NOMO-1 treated with DMSO at 0.1 percent for 48 hours (cell line): ENCODE results near the gene ABI3BP.

ENCODE experiments used
- DNase-seq: peaks from one replicate; lab custom pipeline; 2025; ENCODE audit not compliant: unreplicated experiment; lab: John Stamatoyannopoulos, UW

Gene ABI3BP

DNA sequence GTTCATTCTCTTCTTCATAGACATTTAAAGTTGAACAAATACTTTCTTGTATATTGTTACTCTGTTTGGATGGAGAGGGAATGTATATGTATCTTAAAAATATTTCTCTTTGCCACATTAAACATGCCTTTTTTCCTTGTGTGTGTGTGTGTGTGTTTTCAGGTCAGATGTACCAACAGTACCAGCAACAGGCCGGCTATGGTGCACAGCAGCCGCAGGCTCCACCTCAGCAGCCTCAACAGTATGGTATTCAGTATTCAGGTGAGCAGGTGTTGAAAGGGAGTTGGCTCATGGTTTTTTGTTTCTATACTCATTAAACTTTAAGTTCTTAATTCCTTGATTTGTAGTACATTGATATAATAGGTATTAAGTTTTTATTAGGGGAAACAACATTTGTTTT, 248.6 kb downstream of the ABI3BP start:
- no peak for DNase-seq

DNA sequence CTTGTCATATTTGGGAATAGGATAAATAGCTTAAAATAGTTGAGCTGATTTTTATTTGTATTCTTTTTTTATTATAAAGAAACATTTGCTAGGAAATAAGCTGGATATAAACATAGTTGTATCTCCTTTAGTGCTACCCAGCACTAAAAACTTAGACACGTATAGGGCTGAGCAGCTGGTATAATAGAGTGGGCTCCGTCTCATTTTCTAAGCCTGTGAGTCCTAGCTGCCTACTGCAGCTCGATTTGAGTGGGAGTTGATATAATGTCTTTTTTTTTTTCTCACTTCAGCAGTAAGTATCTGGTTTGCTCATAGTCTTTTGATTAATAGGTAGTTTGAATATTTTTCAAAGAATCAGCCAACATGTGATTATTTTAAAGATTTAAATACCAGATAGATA, 249.7 kb downstream of the ABI3BP start:
- DNase-seq: no peak

DNA sequence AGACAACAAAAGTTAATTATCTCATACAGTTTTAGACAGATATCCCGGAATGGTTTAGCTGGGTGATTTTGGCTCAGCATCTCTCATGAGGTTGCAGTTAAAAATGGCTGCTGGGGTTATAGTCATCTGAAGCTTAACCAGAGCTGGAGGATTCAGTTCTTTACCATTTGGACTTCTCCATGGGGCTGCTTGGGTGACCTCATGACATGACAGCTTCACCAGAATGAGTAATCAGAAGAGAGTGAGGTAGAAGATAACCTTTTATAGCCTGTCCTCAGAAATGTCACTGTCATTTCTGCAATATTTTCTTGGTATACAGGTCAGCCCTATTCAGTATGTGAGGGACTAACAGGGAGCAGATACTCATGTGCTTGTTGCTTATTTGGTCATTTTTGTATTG, 253.0 kb downstream of the ABI3BP start:
- DNase-seq: no peak

DNA sequence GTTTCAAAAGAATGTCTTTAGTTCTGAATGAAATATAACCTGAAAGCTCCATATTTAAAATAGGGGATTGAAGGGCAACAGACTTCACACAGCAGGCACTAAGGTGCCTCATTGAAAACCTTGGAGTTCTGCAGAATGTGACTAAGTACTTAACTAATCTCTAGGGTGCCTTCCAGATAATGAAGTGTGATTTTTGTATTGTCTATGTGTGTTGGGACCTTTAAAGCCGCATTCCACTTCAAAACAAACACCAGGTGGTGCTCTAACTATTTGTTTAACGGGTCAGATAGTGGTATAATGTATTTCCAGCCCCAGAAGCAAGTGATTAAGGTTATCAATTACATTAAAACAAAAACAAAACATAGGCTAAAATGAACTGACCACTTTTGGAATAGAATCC, 255.9 kb downstream of the ABI3BP start:
- no peak for DNase-seq

DNA sequence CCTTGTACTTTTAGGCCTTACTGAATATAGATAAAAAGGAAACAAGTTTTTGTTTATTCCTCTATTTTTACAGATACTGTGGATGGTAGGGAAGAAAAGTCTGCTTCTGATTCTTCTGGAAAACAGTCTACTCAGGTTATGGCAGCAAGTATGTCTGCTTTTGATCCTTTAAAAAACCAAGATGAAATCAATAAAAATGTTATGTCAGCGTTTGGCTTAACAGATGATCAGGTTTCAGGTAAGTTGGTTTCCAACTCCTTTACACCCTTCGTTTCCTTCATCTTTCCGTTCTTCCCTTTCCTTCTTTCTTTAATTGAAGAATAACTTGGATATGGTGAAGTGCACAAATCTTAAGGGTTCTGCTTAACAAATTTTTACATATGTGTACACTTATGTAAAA, 260.8 kb downstream of the ABI3BP start:
- no peak for DNase-seq

DNA sequence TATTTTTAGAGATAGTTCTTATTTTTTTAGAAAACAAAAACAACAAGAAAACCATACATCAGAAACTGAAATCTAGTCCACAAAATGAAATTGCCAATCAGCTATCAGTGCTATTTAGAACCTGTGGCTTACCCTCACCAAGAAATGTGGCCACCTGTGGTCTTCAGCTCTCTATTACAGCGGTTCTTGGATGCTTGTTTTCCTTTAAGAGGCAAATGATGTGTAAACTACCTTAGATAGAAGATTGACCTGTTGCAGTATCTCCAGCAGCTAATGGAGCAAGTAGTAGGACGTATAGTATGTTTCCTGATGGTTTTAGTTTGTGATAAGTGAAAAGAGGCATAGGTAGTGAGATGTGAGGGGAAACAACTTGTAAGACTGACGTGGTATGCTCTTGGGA, 262.7 kb downstream of the ABI3BP start:
- no peak for DNase-seq

DNA sequence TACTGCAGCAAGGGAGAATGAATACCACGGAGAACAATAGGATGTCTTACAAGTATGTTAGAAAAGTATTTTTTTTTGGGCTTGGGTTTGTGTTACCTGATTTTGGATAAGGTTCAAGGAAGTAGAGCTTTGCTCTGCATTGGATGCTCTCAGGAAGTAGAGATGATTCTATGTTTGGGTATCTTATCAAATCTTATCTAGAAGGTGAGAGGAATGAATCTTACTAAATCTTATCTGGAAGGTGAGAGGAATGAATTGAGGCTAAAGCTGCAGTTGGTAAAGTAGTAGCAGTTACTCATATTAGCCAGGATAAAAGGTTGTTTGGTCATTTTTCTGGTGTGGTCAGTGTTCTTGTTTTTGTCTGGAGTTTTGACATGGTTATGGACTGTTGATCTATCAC, 266.5 kb downstream of the ABI3BP start:
- no peak for DNase-seq

DNA sequence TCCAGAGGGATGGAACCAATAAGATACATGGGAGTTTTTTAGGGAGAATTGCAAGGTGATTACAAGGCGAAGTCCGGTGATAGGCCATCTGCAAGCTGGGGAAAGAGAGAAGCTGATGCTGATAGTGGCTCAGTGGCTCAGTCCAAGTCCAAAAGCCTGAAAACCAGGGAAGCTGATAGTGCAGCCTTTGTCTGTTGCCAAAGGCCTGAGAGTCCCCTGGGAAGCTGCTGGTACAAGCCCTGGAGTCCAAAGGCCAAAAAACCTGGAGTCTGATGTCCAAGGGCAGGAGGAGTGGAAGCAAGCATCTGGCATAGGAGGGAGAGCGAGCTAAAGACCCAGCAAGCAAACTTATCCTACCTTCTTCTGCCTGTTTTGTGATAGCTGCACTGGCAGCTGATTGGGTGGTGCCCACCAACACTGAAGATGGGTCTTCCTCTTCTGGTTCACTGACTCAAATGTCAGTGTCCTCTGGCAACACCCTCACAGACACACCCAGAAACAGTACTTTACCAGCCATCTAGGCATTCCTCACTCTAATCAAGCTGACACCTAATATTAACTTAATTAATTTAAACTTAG, 267.2 kb downstream of the ABI3BP start:
- no peak for DNase-seq

DNA sequence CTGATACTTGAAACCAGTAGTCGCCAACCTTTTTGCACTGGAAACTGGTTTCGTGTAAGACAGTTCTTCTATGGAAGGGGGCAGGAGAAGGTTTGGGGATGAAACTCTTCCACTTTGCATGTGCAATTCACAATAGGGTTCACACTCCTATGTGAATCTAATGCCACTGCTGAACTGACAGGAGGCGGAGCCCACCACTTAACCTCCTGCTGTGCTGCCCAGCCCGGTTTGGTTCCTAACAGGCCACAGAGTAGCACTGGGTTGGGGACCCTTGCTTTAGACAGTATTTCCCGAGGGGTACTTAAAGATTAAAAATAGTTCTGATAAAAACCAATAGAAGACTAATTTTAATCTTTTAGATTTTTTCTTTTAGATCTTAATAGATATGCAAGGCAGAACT, 272.8 kb downstream of the ABI3BP start:
- no peak for DNase-seq

DNA sequence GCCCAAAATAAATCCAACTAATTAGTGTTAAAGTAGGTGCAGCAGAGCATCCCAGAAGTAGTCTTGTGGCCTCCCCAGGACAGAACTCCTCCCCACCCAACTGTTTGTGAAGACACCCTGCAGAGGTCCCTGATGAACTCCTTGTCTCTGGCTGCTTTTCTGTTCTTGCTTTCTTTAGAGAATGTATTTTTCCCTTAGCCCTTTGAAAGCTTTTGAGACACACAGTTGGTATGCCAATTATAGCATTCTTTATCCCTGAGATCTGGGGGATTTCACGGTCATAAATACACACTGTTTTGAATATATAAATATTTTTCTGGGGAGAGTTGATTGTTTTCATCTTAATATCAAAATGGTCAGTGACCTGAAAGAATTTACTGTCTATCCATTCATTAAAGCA, 274.1 kb downstream of the ABI3BP start:
- DNase-seq: no peak

DNA sequence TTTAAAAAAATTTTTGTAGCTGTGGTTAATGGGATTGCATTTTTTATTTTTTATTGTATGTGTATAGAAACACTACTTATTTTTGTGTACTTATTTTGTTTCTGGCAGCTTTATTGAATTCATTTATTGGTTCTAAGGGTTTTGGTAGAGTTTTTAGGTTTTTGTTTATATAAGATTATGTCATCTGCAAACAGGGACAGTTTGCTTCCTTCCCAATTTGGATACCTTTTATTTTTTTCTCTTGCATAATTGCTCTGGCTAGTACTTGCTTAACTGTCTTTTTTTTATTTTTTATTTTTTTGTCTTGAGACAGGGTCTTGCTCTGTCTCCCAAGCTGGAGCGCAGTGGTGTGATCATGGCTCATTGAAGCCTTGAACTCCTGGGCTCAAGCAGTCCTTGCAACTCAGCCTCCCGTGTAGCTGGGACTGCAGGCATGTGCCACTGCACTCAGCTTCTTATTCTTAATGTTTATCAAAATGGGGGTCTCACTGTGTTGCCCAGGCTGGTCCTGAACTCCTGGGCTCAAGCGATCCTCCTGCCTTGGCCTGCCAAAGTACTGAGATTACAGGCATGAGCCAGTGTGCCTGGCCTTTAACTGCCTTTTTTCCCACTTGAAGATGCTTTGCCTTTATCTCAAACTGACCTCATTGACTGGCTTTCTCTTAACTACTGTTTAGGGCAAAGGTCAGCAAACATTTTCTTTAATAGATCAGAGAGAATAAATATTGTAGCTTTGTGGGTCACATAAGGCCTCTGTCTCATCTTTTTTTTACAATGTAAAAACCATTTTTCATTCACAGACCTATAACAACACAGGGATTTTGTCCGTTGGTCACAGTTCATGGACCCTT, 275.4 kb downstream of the ABI3BP start:
- DNase-seq: no peak

DNA sequence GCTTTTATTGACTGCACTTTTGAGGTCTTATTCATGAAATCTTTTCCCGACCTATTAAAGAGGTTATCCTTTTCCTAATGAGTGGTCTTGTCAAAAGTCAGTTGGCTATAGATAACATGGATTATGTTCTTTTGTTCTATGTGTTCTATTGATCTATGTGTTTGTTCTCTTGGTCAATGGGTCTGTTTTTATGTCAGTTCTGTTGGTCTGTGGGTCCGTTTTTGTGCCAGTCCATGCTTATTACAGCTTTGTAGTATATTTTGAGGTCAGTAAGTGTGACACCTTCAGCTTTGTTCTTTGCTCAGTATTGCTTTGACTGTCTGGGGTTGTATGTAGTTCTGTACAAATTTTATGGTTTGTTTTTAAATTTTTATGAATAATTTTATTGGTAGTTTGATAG, 276.2 kb downstream of the ABI3BP start:
- DNase-seq: no peak

DNA sequence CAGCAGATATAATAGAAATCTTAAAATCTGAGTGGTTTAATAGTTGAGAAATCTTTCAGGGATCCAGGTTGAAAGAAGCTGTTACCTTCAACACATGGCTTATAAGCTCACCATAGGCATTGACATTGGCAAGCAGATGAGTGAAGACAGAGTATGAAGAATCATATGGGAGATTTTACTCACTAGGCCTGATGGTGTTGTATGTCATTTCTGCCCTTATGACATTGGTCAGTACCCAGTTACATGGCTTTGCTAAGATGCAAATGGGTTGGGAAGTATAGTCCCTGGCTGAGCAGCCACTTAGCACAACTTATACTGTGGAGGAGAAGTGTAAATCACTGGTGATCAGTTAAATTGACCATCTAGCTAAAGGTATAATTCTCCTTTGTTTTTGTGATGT, 278.0 kb downstream of the ABI3BP start:
- no peak for DNase-seq

DNA sequence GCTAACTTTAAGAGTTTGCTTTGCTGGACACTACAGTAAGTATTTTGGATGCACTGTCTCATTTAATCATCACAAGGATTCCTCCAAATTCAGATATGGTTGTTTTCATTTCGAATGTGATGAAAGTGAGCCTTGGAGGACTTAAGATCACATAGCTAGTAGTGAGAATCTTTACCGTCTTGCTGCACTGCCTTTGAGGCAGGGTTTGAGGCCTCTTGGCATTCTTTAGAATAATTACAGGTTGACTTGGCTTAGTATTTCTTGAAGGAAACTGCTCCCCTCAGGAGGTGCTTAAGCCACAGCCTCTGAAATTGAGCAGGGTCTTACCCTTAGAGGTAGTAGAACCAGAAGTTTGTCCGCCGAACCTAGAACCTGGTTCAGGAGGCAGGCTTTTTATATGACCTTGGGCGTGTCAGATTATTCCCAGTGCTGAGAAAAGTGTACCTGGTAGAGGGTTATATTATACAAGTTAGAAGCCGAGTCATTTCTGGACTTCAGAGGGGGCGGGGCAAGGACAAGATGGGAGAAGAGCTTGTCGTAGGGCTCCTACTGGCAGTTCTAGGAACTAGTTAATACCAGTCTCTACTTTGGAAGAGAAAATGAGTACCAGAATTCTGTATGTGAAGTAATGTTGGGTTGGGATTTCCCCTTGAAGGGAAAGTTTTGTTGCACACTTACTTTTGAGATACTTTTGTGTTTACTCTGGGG, 282.8 kb downstream of the ABI3BP start:
- peak; percentile 81 for DNase-seq

DNA sequence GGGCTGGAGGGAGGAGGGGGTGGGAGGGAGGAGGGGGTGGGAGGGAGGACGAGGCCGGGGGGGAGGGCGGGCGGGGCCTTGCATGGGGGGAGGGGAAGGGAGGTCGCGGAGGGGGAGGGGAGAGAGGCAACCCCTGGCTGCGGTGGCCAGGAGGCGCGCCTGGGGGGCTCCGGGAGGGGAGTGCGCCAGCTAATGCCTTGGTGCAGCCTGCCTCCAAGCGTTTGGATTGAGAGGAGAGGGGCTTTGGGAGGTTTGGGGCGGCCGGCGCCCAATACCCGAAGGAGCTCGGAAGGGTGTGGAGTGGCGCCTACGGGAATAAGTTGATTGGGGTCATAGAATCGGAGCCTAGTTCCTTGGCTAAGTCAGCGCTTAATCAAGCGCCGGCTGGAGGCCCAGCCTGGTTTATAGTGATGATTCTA, 283.4 kb downstream of the ABI3BP start:
- no peak for DNase-seq

DNA sequence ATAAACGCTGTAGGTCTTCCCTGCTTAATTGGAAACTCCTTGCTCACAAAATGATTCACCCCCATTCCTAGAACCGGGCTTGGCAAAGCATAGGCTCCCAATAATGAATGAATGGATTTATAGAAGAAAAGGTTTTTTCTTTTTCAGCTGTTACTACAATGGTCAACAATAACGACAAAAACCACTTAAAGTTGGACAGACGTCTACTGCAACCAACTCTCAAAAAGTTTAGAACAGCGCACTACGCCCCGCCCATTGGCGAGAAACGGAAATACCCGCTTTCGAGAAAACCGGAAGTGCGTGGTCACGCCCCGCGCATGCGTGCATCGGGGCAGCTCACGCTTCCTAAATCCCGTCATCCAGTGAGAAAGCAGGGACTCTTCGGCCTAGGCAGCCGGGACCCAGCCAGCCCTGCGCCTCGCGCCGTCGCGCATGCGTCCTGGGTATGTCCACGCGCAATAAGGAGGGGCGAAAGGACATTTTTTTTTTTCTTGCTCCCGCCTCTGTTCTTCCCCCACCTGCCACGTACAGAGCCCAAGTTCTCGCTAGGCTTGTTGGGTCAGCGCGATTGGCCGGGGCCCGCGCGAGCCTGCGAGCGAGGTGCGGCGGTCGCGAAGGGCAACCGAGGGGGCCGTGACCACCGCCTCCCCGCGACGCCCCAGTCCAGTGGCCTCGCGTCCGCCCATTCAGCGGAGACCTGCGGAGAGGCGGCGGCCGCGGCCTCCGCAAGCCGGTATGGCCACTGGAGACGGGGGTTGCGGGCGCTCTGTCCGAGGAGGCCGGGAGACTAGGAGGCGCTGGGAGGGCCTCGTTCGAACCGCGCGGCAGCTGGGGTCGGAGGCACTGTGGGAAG, 284.0 kb downstream of the ABI3BP start, which contains the start of gene TFG:
Gene TFG (plus strand): TSS at position 506 of the 853 bp plus-strand sequence. CDS start 4,192 bp downstream, outside the sequence.
- DNase-seq: peak; percentile 98

DNA sequence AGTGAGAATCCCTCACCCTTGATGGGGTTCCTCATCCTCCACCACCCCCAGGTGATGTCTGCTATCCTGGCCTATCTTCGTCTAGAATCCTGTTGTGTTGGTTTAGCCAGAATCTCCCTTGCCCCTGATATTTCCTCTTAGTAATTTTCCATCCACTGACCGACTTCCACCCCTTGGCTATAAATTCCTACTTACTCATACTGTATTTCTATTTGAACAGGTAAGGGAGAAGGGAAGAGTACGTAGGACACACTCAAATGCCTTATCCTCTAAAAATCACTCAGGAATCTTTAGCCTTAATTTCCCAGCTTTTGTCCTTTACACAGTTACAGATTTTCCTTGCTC, 284.6 kb downstream of the ABI3BP start:
- no peak for DNase-seq

DNA sequence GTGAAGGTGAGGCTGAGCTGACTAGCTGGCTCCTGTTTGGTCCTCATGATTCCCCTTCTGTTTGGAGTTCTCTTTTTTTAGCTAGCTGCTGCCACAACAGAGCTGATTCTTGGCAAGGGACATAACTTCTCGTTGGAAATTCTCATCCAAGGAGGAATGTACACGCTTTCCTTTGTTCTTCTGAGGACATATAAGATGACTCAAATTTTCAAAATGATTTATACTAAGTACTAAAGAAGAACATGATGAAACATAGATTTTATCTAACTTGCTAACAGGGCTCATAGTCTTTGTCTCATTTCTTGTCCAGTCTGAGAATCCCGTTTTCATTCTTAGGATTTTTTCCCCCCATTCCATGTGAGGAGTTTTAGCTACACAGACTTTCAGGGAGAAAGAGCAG, 286.9 kb downstream of the ABI3BP start:
- DNase-seq: no peak

DNA sequence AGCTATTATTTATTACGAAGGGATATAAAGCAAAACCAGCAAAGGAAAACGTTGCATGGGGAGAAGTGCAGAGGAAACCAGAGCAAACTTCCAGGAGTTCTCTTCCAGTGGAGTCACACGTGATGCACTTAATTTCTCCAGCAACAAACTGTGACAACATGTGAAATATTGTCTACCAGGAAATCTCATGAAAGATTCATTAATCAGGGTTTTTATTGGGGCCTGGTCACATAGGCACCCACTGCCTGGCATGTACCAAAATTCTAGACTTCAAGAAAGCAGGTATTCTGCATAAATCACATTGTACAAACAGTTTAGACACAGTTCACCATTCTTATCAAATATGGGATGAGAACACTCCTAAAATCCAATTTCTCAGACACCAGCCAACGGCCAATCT, 289.4 kb downstream of the ABI3BP start:
- no peak for DNase-seq

DNA sequence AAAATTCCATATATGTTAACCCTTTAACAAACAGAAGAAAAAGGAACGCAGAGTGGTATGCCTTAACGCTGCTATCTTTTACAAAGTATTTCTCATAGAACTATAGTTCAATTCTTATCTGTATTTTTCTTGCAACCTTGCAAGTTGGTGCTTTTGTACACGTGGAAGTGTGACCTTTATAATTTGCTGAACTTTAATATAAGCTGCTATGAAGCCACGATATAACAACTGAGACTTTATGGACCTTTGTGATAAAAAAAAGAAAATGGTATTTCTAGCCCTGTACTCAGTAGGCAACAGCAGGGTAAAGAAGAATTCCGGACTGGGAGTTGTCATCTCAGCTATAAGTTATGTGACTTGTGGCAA, 290.3 kb downstream of the ABI3BP start:
- DNase-seq: no peak
